ENCODE data around the gene PPP6R3. TPM values are rescaled to one million over a fixed set of nuclear protein-coding genes. Genes with fewer than 3 reads are reported as not detected.

PPP6R3 gene
- total RNA-seq, 2 donors from 2014 or later = 118 to 136 TPM

DNA sequence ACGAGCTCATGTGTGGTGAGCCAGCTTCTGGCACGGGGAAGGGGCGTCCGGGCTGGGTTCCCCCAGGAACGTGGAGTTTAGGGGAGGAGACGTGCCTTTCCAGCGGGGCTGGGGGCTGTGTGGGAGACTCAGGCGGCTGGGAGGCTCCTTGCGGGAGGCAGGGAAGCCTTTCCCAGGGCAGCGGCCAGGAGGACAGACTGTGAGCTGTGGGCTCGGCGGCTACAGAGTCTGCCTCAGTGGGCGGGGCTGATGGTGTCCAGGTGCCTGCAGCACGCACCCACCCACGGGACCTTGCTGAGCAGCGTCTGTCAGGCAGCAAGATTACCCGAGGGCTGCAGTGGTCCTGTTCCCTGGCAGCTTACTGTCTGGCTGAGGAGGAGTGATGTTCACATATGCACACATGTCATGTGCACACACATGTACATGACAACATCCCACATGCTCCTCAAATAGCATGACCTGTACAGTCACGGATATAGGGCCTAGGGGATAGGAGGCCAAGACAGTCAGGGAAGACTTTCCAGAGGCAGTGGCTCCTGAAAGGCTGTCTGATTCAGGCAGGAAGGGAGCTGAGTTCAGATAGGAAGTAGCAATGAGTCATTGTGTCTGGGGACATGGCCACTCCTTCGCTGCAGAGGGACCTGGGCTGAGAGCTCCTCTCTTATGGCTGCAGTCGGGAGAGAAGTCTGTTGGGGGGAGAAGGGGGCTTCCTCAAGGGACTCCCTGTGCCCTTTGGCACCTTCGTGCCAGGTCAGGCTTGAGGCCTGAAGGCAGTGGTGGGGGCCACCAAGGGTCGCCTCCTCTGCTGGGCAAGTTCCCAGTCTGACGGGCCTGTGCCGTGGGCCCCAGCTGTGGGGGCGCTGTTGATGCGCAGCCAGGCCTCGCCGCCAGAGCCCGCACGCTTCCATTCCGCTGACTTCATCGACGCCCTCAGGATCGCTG, 23.3 kb upstream of the PPP6R3 start:
- H3K36me3 ChIP-seq (ENCODE audit: control insufficient read depth, insufficient read depth, low read length) = peaks cover 10% of the 10 kb centered on the region
- no peaks in the 10 kb centered on the region for H3K27me3 Mint-ChIP-seq (ENCODE audit: insufficient read depth)
- peaks cover 13% of the 10 kb centered on the region for H3K4me1 Mint-ChIP-seq
- peak overlapping the region; percentile 38 for H3K27ac ChIP-seq (ENCODE audit: low read depth, low read length)
- WGBS, 2 experiments (ENCODE audit: insufficient coverage in 1 of 2, insufficient read length in 1 of 2) = 92 to 93% methylated on average over 19 to 34 of the region's 34 CpGs
- no peaks in the 10 kb centered on the region for H3K9me3 Mint-ChIP-seq
- peak overlapping the region; percentile 55 for H3K27ac Mint-ChIP-seq
- H3K27me3 ChIP-seq (ENCODE audit: control insufficient read depth, insufficient read depth, low read length, poor library complexity, severe bottlenecking) = no peaks in the 10 kb centered on the region
- peaks cover 43% of the 10 kb centered on the region for H3K36me3 Mint-ChIP-seq (ENCODE audit: low read depth)
- DNase-seq = no peak
- H3K4me1 ChIP-seq (ENCODE audit: control insufficient read depth, insufficient read depth, low read length) = no peaks in the 10 kb centered on the region
- TF ChIP-seq, protein P1, sequence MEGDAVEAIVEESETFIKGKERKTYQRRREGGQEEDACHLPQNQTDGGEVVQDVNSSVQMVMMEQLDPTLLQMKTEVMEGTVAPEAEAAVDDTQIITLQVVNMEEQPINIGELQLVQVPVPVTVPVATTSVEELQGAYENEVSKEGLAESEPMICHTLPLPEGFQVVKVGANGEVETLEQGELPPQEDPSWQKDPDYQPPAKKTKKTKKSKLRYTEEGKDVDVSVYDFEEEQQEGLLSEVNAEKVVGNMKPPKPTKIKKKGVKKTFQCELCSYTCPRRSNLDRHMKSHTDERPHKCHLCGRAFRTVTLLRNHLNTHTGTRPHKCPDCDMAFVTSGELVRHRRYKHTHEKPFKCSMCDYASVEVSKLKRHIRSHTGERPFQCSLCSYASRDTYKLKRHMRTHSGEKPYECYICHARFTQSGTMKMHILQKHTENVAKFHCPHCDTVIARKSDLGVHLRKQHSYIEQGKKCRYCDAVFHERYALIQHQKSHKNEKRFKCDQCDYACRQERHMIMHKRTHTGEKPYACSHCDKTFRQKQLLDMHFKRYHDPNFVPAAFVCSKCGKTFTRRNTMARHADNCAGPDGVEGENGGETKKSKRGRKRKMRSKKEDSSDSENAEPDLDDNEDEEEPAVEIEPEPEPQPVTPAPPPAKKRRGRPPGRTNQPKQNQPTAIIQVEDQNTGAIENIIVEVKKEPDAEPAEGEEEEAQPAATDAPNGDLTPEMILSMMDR (conservative IDR thresholded peaks at IDR 0.05) = no peak
- H3K4me3 Mint-ChIP-seq = no peak overlapping the region
- H3K4me3 ChIP-seq (ENCODE audit: low read length) = no peak overlapping the region
- no peaks in the 10 kb centered on the region for H3K9me3 ChIP-seq (ENCODE audit: control insufficient read depth, low read length)
- no peak overlapping the region for H3K9ac ChIP-seq (ENCODE audit: extremely low read depth, low read length, poor library complexity, severe bottlenecking)

- H3K4me1 Mint-ChIP-seq = peaks cover 13% of the 10 kb centered on the region
- no peak overlapping the region for H3K27ac ChIP-seq (ENCODE audit: low read depth, low read length)
- H3K27me3 Mint-ChIP-seq (ENCODE audit: insufficient read depth) = no peaks in the 10 kb centered on the region
- H3K36me3 Mint-ChIP-seq (ENCODE audit: low read depth) = peaks cover 46% of the 10 kb centered on the region
- no peak for DNase-seq
- no peaks in the 10 kb centered on the region for H3K4me1 ChIP-seq (ENCODE audit: control insufficient read depth, insufficient read depth, low read length)
- no peak overlapping the region for H3K4me3 ChIP-seq (ENCODE audit: low read length)
- WGBS, 2 experiments (ENCODE audit: insufficient coverage in 1 of 2, insufficient read length in 1 of 2) = 95 to 97% methylated on average over 20 to 34 of the region's 34 CpGs
- H3K9me3 ChIP-seq (ENCODE audit: control insufficient read depth, low read length) = no peaks in the 10 kb centered on the region
- no peak overlapping the region for H3K9ac ChIP-seq (ENCODE audit: extremely low read depth, low read length, poor library complexity, severe bottlenecking)
- peaks cover 10% of the 10 kb centered on the region for H3K36me3 ChIP-seq (ENCODE audit: control insufficient read depth, insufficient read depth, low read length)
- no peak overlapping the region for H3K27ac Mint-ChIP-seq
- no peak overlapping the region for H3K4me3 Mint-ChIP-seq
- no peaks in the 10 kb centered on the region for H3K9me3 Mint-ChIP-seq
- TF ChIP-seq, protein P1 (conservative IDR thresholded peaks at IDR 0.05) = no peak
- H3K27me3 ChIP-seq (ENCODE audit: control insufficient read depth, insufficient read depth, low read length, poor library complexity, severe bottlenecking) = no peaks in the 10 kb centered on the region
Measured at GRCh38 chr11:68437927-68438657, 22.5 kb upstream of the PPP6R3 start.

DNA sequence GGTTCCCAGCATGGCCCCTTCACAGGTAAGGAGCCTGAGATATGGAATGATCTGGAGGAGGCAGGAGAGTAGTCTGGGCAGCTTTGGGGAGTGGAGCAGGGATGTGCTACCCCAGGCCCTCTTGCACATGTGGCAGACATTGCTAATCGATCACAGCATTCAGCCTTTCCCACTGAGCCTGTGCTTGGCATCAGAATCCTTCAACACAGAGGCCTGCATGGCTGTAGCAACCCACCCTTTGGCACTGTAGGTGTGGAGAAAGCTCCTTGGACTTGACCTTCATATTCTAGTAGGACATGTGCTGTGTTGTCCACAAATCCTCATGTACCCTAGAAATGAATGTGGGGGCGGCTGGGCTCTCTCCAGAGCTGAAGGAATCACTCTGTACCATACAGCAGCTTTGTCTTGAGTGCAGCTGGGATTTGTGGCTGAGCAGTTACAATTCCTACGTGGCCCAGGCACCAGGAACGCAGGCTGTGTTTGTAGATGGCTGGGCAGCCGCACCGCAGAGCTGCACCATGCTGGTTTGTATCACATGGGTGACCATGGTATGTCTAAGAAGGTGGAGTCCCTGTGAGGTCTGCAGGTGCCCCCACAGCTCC, 21.8 kb upstream of the PPP6R3 start:
- H3K27ac Mint-ChIP-seq = no peak overlapping the region
- H3K4me1 Mint-ChIP-seq = peaks cover 13% of the 10 kb centered on the region
- Histone ChIP-seq H3K36me3 (ENCODE audit: control insufficient read depth, insufficient read depth, low read length) (peaks cover 10% of the 10 kb centered on the region), H3K4me3 (ENCODE audit: low read length) (no peak overlapping the region), H3K27me3 (ENCODE audit: control insufficient read depth, insufficient read depth, low read length, poor library complexity, severe bottlenecking) (no peaks in the 10 kb centered on the region), H3K27ac (ENCODE audit: low read depth, low read length) (no peak overlapping the region), H3K9me3 (ENCODE audit: control insufficient read depth, low read length) (no peaks in the 10 kb centered on the region), H3K4me1 (ENCODE audit: control insufficient read depth, insufficient read depth, low read length) (no peaks in the 10 kb centered on the region), H3K9ac (ENCODE audit: extremely low read depth, low read length, poor library complexity, severe bottlenecking) (no peak overlapping the region)
- DNase-seq = no peak
- peaks cover 46% of the 10 kb centered on the region for H3K36me3 Mint-ChIP-seq (ENCODE audit: low read depth)
- no peak overlapping the region for H3K4me3 Mint-ChIP-seq
- 94 to 97% methylated on average over 6 of the region's 6 CpGs for WGBS, 2 experiments (ENCODE audit: insufficient coverage in 1 of 2, insufficient read length in 1 of 2)
- no peaks in the 10 kb centered on the region for H3K27me3 Mint-ChIP-seq (ENCODE audit: insufficient read depth)
- H3K9me3 Mint-ChIP-seq = no peaks in the 10 kb centered on the region
- TF ChIP-seq, protein P1 (conservative IDR thresholded peaks at IDR 0.05) = no peak
